ENCODE results near the gene ZC3H7A. TPM values are rescaled to one million over a fixed set of nuclear protein-coding genes. Genes with fewer than 3 reads are reported as not detected.

Gene ZC3H7A
- total and polyA plus RNA-seq, 2 of the 13 experiments (the other 11 are each of a cell fraction or from before 2014, with no cell fraction given): 29.2 to 36.8 TPM

- TF ChIP-seq ZNF768 (CRISPR knock-in tag; IDR thresholded peaks at IDR 0.05) (no peak), NR2F1 (CRISPR knock-in tag; IDR thresholded peaks at IDR 0.05) (no peak), TOE1 (CRISPR knock-in tag; IDR thresholded peaks at IDR 0.05) (no peak), ZNF788 (CRISPR knock-in tag; IDR thresholded peaks at IDR 0.05; ENCODE audit: borderline replicate concordance) (no peak), ZNF772 (CRISPR knock-in tag; IDR thresholded peaks at IDR 0.05) (no peak), SALL1 (CRISPR knock-in tag; IDR thresholded peaks at IDR 0.05) (0 out of 2 replicates have a peak, but pooled peaks have one; percentile 19), SKIL (CRISPR knock-in tag; IDR thresholded peaks at IDR 0.05; ENCODE audit: borderline replicate concordance) (0 out of 2 replicates have a peak, but pooled peaks have one; percentile 34), ARID4A (CRISPR knock-in tag; IDR thresholded peaks at IDR 0.05; ENCODE audit: borderline replicate concordance) (no peak), MXI1 (IDR thresholded peaks at IDR 0.05; ENCODE audit: borderline replicate concordance, low read depth, low read length) (no peak), REPIN1 (CRISPR knock-in tag; IDR thresholded peaks at IDR 0.05; ENCODE audit: borderline replicate concordance, low read depth) (peak; percentile 14; the same call in 1 of the 2 replicates), ZNF253 (CRISPR knock-in tag; IDR thresholded peaks at IDR 0.05; ENCODE audit: borderline replicate concordance) (no peak), POLR2G (IDR thresholded peaks at IDR 0.05; ENCODE audit: low read depth, low read length) (no peak), MLLT10 (CRISPR knock-in tag; IDR thresholded peaks at IDR 0.05) (no peak), ZFY (CRISPR knock-in tag; IDR thresholded peaks at IDR 0.05) (no peak), RBM22 (optimal IDR thresholded peaks at IDR 0.05; ENCODE audit: low read length) (no peak), RERE (CRISPR knock-in tag; IDR thresholded peaks at IDR 0.05; ENCODE audit: low read depth) (no peak), ATF7 (IDR thresholded peaks at IDR 0.05) (no peak), ATF7 (CRISPR knock-in tag; IDR thresholded peaks at IDR 0.05) (no peak), ZNF446 (CRISPR knock-in tag; IDR thresholded peaks at IDR 0.05) (no peak)
Measured at GRCh38 chr16:11801481-11802021, 4.5 kb upstream of the ZC3H7A start (continued).

All from HepG2 (cell line).